A549 (cell line): ENCODE results near the gene OOSP3.

Source experiments
- RFX5 ChIP-seq: fragments of 450-650 bp; IDR thresholded peaks from 2 replicates; pipeline ENCODE4 v1.7.1; 2014; ENCODE audit warnings: antibody characterized with exemption, mild to moderate bottlenecking, moderate library complexity
- TF ChIP-seq, protein P1 (sequence below): fragments of >200 bp; sonication (Bioruptor Twin); formaldehyde crosslinking; IDR thresholded peaks from 3 replicates; pipeline ENCODE4 v1.5.1; 2016

- TF ChIP-seq, protein P1, sequence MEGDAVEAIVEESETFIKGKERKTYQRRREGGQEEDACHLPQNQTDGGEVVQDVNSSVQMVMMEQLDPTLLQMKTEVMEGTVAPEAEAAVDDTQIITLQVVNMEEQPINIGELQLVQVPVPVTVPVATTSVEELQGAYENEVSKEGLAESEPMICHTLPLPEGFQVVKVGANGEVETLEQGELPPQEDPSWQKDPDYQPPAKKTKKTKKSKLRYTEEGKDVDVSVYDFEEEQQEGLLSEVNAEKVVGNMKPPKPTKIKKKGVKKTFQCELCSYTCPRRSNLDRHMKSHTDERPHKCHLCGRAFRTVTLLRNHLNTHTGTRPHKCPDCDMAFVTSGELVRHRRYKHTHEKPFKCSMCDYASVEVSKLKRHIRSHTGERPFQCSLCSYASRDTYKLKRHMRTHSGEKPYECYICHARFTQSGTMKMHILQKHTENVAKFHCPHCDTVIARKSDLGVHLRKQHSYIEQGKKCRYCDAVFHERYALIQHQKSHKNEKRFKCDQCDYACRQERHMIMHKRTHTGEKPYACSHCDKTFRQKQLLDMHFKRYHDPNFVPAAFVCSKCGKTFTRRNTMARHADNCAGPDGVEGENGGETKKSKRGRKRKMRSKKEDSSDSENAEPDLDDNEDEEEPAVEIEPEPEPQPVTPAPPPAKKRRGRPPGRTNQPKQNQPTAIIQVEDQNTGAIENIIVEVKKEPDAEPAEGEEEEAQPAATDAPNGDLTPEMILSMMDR = no peak
- no peak for TF ChIP-seq RFX5
Measured at GRCh38 chr11:59866397-59866796, 12.2 kb upstream of the OOSP3 start, which contains the start of gene TCN1.
